Natural killer cell (primary cell): ENCODE measurements around the gene ACTR1B. TPM values are rescaled to one million over a fixed set of nuclear protein-coding genes. Genes with fewer than 3 reads are reported as not detected.
"Not testable (repeated sequence)": the region's sequence is repeated elsewhere in the genome, so short reads cannot be mapped to it uniquely, and the experiment has no call there.

Experiments used
- ATAC-seq, 3 donors: fragments of 150-1000 bp in 2 of 3; fragments of 200-7000 bp in 1 of 3; cut with Tn5 transposase; 1 replicate in 1 of 3; 2 replicates in 2 of 3; pipeline ENCODE4 v1.10.0; 2021; ENCODE audit warnings: mild to moderate bottlenecking in 2 of 3, moderate library complexity in 2 of 3
- DNase-seq, 2 donors: peaks; one replicate each; pipeline versions ENCODE4 v3.0.0 to v3.0.0-alpha.2; 2013 to 2021; ENCODE audit warnings: mixed read lengths in 1 of 2
- H3K27ac ChIP-seq: one replicate; pipeline ENCODE4 v1.5.1; 2013; ENCODE audit warnings: mild to moderate bottlenecking, low read length
- H3K27me3 ChIP-seq: one replicate; pipeline ENCODE4 v1.6.1; 2013; ENCODE audit warnings: low read length; ENCODE audit not compliant: control insufficient read depth, insufficient read depth
- H3K36me3 ChIP-seq: one replicate; pipeline ENCODE4 v1.6.1; 2013; ENCODE audit warnings: low read length; ENCODE audit not compliant: control insufficient read depth, insufficient read depth
- H3K4me1 ChIP-seq: one replicate; pipeline ENCODE4 v1.6.1; 2013; ENCODE audit warnings: low read length; ENCODE audit not compliant: control insufficient read depth, insufficient read depth
- H3K4me3 ChIP-seq: one replicate; pipeline ENCODE4 v1.5.1; 2013; ENCODE audit warnings: low read length
- H3K9me3 ChIP-seq: one replicate; pipeline ENCODE4 v1.6.1; 2013; ENCODE audit warnings: low read length; ENCODE audit not compliant: control insufficient read depth, insufficient read depth
- H3K27ac Mint-ChIP-seq, 2 donors: one replicate each; pipeline ENCODE4 v1.8.0; 2022; ENCODE audit warnings: mild to moderate bottlenecking in 2 of 2, mixed read lengths in 2 of 2, moderate library complexity in 1 of 2
- H3K27me3 Mint-ChIP-seq, 2 donors: one replicate each; pipeline ENCODE4 v1.8.0; 2022; ENCODE audit warnings: low read depth in 2 of 2, mixed read lengths in 2 of 2
- H3K36me3 Mint-ChIP-seq: one replicate; pipeline ENCODE4 v1.8.0; 2022; ENCODE audit warnings: mixed read lengths
- H3K4me1 Mint-ChIP-seq, 2 donors: one replicate each; pipeline ENCODE4 v1.8.0; 2022; ENCODE audit warnings: mixed read lengths in 2 of 2
- H3K4me3 Mint-ChIP-seq: one replicate; pipeline ENCODE4 v1.8.0; 2022; ENCODE audit warnings: mild to moderate bottlenecking, moderate library complexity, mixed read lengths
- H3K9me3 Mint-ChIP-seq, 2 donors: one replicate each; pipeline ENCODE4 v1.8.0; 2022; ENCODE audit warnings: mixed read lengths in 2 of 2
- WGBS: methylation state at CpG from one replicate; pipeline ENCODE4 v1.1.7; 2013; ENCODE audit warnings: missing lambda C conversion rate; ENCODE audit not compliant: insufficient coverage; 5-methylcytosine and 5-hydroxymethylcytosine counted together
- intact Hi-C: fragments of 100-400 bp; cut with micrococcal nuclease; formaldehyde crosslinking; loops from one replicate; pipeline ENCODE4 v1.14.2; 2022
- total RNA-seq, 4 donors: library from RNA; stranded (reverse); fragments of 120-200 nt in 1 of 4; gene quantifications; one replicate each; pipeline versions ENCODE4 v1.2.3 to v1.2.4, GENCODE V29; 2013 to 2022
- TF ChIP-seq, protein P1 (sequence below): fragments of 200-600 bp; IDR thresholded peaks from one replicate; pipeline ENCODE4 v1.8.0; 2022; ENCODE audit warnings: antibody characterized with exemption

The ACTR1B gene
- 10 to 100 TPM; 71.6 to 81.1 (median 73.1) TPM for total RNA-seq
- 61.2 TPM for total RNA-seq (2013)

DNA sequence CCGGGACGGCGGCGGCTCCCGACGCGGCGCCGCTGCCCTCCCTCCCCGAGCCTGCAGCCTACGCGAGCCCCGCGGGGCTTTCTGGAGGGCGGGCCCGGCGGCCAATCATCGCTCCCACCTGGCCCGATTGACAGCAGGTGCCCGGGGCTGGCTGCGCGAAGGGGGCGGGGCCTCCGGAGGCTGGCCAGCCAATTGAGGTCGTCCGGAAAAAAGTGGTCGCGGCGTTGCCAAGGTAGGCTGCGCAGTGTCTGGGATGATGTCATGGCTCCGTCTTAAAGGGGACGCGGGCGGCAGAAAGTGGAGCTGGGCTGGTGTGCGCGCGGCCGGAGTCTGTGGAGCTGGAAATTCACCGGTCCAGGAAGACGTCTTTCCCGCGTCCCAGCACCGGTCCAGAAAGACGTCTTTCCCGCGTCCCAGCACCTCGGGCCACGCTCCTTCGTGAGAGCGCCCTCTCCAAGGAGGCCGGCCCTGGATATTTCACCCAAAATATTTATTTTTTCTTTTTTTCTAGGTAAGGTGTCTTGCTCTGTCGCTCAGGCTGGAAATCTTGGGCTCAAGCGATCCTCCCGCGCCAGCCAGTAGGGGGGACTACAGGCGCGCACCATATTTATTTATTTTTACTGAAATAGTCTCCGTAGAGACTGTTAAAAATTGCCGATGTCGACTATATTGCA, at the start of gene ACTR1B:
ACTR1B (minus strand) TSS at position 83 of the 674 bp plus-strand sequence. CDS start 154 bp downstream, outside the sequence.
- Histone ChIP-seq H3K36me3 (peaks cover 10% of the 10 kb centered on the region), H3K4me3 (peak within 1 kb of the TSS; percentile 93), H3K9me3 (no peaks in the 10 kb centered on the region), H3K27me3 (no peaks in the 10 kb centered on the region), H3K27ac (peak within 1 kb of the TSS; percentile 99), H3K4me1 (peaks cover 36% of the 10 kb centered on the region)
- under 1% methylated on average over 58 of the region's 60 CpGs for WGBS
- Mint-ChIP-seq H3K36me3 (no peaks in the 10 kb centered on the region), H3K9me3 (no peaks in the 10 kb centered on the region), H3K4me3 (peak within 1 kb of the TSS; percentile 93), H3K27ac (peak within 1 kb of the TSS; percentile 95 to 97), H3K27me3 (no peaks in the 10 kb centered on the region), H3K4me1 (peaks cover 29 to 34% of the 10 kb centered on the region in 2 donors)
- DNase-seq (peak; percentile 98 to 99), ATAC-seq (peak; percentile 82 to 96 (median 90))
- intact Hi-C loops: loop anchor here (2.0 to 5.0 kb wide), 3 partner anchors 33 to 83 kb away; partner anchors contain the start of gene ZAP70
- TF ChIP-seq, protein P1, sequence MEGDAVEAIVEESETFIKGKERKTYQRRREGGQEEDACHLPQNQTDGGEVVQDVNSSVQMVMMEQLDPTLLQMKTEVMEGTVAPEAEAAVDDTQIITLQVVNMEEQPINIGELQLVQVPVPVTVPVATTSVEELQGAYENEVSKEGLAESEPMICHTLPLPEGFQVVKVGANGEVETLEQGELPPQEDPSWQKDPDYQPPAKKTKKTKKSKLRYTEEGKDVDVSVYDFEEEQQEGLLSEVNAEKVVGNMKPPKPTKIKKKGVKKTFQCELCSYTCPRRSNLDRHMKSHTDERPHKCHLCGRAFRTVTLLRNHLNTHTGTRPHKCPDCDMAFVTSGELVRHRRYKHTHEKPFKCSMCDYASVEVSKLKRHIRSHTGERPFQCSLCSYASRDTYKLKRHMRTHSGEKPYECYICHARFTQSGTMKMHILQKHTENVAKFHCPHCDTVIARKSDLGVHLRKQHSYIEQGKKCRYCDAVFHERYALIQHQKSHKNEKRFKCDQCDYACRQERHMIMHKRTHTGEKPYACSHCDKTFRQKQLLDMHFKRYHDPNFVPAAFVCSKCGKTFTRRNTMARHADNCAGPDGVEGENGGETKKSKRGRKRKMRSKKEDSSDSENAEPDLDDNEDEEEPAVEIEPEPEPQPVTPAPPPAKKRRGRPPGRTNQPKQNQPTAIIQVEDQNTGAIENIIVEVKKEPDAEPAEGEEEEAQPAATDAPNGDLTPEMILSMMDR: peak; percentile 61

DNA sequence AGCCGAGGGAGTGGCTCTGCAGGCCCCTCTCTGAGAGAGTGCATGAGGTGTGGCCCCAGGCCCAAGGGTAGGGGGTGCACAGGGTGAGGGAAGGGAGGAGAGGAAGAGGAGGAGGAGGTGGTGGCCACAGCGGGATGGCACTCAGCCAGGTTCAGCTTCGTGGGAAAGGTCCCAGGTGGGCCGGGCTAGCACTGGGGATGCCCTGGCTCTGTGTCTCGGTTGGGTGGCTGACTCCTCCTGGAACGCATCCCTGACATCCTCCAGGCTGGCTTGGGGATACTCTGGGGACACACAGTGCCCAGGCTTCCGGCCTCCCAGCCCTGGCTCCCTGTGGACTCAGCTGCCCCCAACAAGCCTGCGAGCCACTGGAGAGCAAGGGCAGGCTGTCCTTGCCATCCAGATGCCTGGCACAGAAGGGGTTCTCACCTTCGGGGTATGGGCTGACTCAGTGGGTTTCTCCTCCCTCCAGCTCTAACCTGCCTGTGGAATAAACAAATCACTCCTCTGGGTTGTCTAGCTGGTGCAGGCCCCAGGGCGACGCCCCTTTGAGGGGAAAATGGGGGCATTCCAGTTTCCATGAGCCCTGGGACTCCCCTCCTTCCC, 49.0 kb upstream of the ACTR1B start:
- Histone ChIP-seq H3K4me1 (peaks cover 73% of the 10 kb centered on the region), H3K27ac (peak overlapping the region; percentile 71), H3K9me3 (no peaks in the 10 kb centered on the region), H3K27me3 (no peaks in the 10 kb centered on the region), H3K4me3 (peak overlapping the region; percentile 69), H3K36me3 (peaks cover 6% of the 10 kb centered on the region)
- Mint-ChIP-seq H3K4me3 (peak overlapping the region; percentile 94), H3K27me3 (no peaks in the 10 kb centered on the region), H3K36me3 (peaks cover 9% of the 10 kb centered on the region), H3K27ac (peak overlapping the region; percentile 97), H3K9me3 (no peaks in the 10 kb centered on the region), H3K4me1 (peaks cover 70 to 81% of the 10 kb centered on the region in 2 donors)
- DNase-seq (peak in 1 of 2 donors; percentile 71), ATAC-seq (peak in 1 of 3 donors; percentile 6)
- TF ChIP-seq, protein P1: no peak
- WGBS: 34% methylated on average over 11 of the region's 11 CpGs
- intact Hi-C loops: loop anchor here (1.0 to 10.0 kb wide), 5 partner anchors 9 to 752 kb away; partner anchors contain the start of gene ACTR1B

DNA sequence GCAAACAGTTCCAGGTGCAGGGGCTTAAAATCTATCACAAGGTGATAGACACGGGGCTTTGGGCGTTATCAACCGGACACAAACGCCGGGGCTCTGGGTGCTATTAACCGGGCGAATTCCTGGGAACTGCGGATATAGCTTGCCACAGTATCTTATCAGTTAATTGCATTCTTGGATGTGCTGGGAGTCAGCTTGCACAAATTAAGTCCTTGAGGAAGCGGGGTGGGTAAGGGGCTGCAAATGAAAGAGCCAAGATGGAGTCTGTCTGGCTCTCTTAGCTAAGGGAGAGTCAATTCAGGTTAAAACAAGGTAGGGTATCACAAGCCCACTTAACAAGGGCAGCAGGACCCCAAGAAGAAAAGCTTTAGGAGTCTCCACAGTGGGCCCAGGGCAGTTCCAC, 48.3 kb upstream of the ACTR1B start:
- Histone ChIP-seq H3K4me1 (peaks cover 67% of the 10 kb centered on the region), H3K27ac (peak overlapping the region; percentile 71)
- H3K9me3 ChIP-seq, H3K27me3 ChIP-seq, H3K4me3 ChIP-seq, H3K36me3 ChIP-seq, H3K36me3 Mint-ChIP-seq, H3K27me3 Mint-ChIP-seq, ATAC-seq, H3K9me3 Mint-ChIP-seq, DNase-seq: not testable (repeated sequence)
- H3K27ac Mint-ChIP-seq: peak overlapping the region; percentile 97
- peaks cover 64 to 75% of the 10 kb centered on the region in 2 donors for H3K4me1 Mint-ChIP-seq
- intact Hi-C loops: loop anchor here (2.0 to 10.0 kb wide), 3 partner anchors 17 to 753 kb away; partner anchors contain the start of gene ACTR1B
- WGBS: 95% methylated on average over 9 of the region's 9 CpGs
- H3K4me3 Mint-ChIP-seq: peak overlapping the region; percentile 94

DNA sequence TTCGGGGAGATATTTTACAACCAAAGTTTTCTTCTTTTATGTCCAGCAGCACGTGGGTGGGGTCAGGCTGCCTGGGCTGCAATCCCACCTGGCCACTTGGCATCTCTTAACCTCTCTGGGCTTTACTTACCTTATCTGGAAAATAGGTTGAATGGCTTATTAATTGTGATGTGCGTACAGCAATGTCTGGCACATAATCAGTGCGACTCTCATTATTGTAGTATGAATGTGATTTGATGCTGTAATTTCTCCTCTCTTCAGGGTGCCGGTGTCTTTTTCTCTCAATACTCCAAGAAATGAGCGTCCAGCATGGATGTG, 47.5 kb upstream of the ACTR1B start:
- DNase-seq (no peak), ATAC-seq (no peak)
- H3K27me3 Mint-ChIP-seq: no peaks in the 10 kb centered on the region
- Histone ChIP-seq H3K36me3 (peaks cover 3% of the 10 kb centered on the region), H3K9me3 (no peaks in the 10 kb centered on the region), H3K4me1 (peaks cover 59% of the 10 kb centered on the region), H3K4me3 (no peak overlapping the region), H3K27me3 (no peaks in the 10 kb centered on the region), H3K27ac (no peak overlapping the region)
- peak overlapping the region; percentile 94 for H3K4me3 Mint-ChIP-seq
- intact Hi-C loops: loop anchor here (5.0 to 10.0 kb wide), 2 partner anchors 49 to 753 kb away; partner anchors contain the start of gene ACTR1B
- H3K4me1 Mint-ChIP-seq: peaks cover 55 to 66% of the 10 kb centered on the region in 2 donors
- 90% methylated on average over 6 of the region's 6 CpGs for WGBS
- TF ChIP-seq, protein P1: no peak
- H3K36me3 Mint-ChIP-seq: peaks cover 4% of the 10 kb centered on the region
- peak overlapping the region; percentile 97 for H3K27ac Mint-ChIP-seq
- H3K9me3 Mint-ChIP-seq: no peaks in the 10 kb centered on the region
